NB4 (cell line): ENCODE data around the gene MSI2.

Experiments used
- DNase-seq: peaks from one replicate; pipeline ENCODE4 v3.0.0; 2010; ENCODE audit warnings: low read depth
- H3K4me3 ChIP-seq: one replicate; pipeline ENCODE4 v1.5.1; 2011; ENCODE audit warnings: mild to moderate bottlenecking, low read depth, low read length, moderate library complexity
- MAX ChIP-seq: IDR thresholded peaks from 2 replicates; pipeline ENCODE4 v1.6.1; 2011; ENCODE audit warnings: low read depth, low read length
- MYC ChIP-seq: IDR thresholded peaks from 2 replicates; pipeline ENCODE4 v1.6.1; 2011; ENCODE audit warnings: low read depth, low read length
- POLR2A ChIP-seq: IDR thresholded peaks from 2 replicates; pipeline ENCODE4 v1.6.1; 2011; ENCODE audit warnings: mild to moderate bottlenecking; ENCODE audit not compliant: insufficient read length; ENCODE audit errors: extremely low read depth
- TF ChIP-seq, protein P1 (sequence below): IDR thresholded peaks from one replicate; pipeline ENCODE4 v1.5.1; 2012; ENCODE audit warnings: low read depth, low read length

MSI2 gene

GRCh38 chr17:57337390-57337789, 81.1 kb downstream of the MSI2 start:
- H3K4me3 ChIP-seq: no peak overlapping the region
- TF ChIP-seq MAX (no peak), POLR2A (no peak)
- DNase-seq: no peak

DNA sequence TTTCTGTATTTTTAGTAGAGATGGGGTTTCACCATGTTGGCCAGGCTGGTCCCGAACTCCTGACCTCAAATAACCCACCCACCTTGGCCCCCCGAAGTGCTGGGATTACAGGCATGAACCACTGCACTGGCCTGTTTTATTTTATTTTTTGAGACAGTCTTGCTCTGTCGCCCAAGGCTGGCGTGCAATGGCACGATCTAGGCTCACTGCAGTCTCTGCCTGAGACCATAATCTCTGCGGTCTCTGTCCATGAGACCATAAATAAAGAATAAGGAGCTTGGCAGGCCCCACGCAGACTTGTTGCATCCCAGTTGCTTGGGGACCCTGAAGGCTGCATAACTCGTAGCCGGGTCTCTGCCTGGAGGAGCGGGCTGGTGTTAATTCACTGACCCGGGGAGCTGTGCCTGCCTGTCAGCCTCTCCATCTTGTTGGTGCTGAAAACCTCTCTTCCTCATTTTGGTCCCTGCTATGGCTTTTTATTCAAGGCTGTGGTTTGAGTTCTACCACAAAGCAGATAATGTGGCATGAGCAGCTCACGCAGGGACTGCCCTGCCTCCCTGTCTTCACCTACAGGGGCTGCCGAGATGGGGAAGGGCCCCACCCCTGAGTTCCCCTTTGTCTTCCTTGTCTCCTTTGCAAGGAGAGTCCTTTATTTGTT, 82.1 kb downstream of the MSI2 start:
- DNase-seq: peak; percentile 94
- TF ChIP-seq MAX (peak; percentile 38), MYC (no peak)
- no peak overlapping the region for H3K4me3 ChIP-seq

DNA sequence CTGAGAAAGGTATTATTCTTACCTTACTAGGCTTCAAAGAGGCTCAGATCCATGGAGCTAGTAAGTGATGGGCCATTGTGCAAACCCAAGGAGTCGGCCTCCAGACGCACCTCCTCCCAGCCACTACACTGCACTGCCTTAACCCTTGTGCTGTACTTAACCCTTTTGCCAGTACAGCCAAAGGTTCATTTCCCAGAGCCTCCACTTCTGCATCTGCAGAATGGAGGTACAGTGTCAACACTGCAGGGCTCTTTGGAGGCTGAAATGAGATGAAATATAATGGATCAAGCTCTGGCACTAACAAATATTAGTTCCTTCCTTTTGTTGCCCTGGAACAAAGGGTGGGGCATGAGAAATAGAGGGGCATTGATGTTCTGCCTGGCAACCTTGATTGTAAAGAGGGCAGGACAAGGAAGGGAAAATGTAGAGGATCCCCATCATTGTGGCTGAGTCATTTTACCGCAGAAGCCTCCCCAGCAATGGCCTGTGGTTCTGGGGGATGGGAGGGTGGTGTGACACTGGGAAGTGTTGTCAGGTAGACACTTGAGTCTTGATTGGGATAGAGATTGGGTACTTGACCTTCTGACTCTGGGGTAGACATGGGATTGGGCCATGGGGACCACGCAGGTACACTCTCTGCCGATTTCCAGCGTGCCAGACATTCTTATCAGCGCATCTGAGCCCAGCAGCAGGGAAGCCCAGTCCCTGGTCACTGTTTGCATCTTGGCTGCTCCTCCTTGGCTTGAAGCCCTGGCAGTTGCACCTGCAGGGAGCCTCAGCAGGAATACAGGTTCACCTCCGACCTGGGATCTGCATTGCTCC, 84.0 kb downstream of the MSI2 start:
- no peak for TF ChIP-seq POLR2A
- no peak for TF ChIP-seq MYC
- TF ChIP-seq, protein P1, sequence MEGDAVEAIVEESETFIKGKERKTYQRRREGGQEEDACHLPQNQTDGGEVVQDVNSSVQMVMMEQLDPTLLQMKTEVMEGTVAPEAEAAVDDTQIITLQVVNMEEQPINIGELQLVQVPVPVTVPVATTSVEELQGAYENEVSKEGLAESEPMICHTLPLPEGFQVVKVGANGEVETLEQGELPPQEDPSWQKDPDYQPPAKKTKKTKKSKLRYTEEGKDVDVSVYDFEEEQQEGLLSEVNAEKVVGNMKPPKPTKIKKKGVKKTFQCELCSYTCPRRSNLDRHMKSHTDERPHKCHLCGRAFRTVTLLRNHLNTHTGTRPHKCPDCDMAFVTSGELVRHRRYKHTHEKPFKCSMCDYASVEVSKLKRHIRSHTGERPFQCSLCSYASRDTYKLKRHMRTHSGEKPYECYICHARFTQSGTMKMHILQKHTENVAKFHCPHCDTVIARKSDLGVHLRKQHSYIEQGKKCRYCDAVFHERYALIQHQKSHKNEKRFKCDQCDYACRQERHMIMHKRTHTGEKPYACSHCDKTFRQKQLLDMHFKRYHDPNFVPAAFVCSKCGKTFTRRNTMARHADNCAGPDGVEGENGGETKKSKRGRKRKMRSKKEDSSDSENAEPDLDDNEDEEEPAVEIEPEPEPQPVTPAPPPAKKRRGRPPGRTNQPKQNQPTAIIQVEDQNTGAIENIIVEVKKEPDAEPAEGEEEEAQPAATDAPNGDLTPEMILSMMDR: no peak
- TF ChIP-seq MAX: no peak
- no peak overlapping the region for H3K4me3 ChIP-seq
- peak; percentile 71 for DNase-seq

- H3K4me3 ChIP-seq: no peak overlapping the region
- no peak for TF ChIP-seq MAX
- no peak for TF ChIP-seq MYC
- TF ChIP-seq, protein P1: no peak
- no peak for TF ChIP-seq POLR2A
- DNase-seq: no peak
Observed at GRCh38 chr17:57341611-57342540, 85.6 kb downstream of the MSI2 start.

DNA sequence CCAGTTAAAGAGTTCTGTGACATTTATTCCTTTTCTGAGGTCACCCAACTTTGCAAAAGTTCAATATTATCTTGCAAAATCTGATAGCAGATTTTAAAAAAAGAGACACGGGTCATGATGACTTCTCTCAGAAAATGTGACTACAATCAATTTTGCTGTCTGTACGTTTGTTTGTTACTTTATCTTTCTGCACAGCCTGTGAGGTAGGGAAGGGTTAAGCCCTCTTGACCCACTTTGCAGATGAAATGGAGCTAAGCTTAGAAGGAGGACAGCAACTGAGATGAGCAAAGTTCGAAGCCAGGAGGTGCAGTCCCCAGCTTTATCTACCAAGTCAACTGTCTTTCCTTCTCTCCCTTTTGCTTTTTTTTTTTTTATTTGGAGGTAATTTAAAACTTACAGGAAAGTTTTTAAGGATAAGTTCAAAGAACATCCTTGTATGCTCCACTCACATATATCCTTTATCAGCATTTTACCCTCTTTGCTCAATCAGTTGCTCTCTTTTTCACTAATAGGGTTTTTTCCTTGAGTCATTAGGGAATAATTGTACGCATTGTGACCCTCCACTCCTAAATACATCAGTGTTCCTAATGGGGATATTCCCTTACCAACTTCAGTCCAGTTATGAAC, 86.8 kb downstream of the MSI2 start:
- DNase-seq: no peak
- no peak for TF ChIP-seq MAX
- no peak for TF ChIP-seq POLR2A
- TF ChIP-seq, protein P1: no peak
- no peak for TF ChIP-seq MYC
- no peak overlapping the region for H3K4me3 ChIP-seq

DNA sequence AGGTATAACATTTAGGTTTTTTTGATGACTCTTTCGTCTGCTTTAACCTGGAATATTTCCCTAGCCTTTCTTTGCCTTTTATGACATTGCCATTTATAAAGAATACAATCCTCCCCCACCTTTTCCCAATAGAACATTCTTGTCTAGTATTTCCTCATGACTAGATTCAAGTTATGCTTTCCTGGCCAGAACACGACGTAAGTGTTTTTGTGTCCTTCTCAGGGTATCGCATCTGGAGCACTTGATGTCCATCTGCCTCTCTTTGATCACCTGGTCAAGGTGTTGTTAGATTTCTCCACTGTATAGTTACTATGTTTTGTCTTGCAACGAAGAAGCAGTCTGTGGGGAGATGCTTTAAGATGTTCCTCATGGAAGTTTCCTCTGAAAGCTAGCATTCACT, 87.4 kb downstream of the MSI2 start:
- no peak for DNase-seq
- TF ChIP-seq, protein P1: no peak
- no peak for TF ChIP-seq MAX
- no peak for TF ChIP-seq MYC
- no peak for TF ChIP-seq POLR2A
- no peak overlapping the region for H3K4me3 ChIP-seq
